ENCODE data around the gene GRB10.

DNA sequence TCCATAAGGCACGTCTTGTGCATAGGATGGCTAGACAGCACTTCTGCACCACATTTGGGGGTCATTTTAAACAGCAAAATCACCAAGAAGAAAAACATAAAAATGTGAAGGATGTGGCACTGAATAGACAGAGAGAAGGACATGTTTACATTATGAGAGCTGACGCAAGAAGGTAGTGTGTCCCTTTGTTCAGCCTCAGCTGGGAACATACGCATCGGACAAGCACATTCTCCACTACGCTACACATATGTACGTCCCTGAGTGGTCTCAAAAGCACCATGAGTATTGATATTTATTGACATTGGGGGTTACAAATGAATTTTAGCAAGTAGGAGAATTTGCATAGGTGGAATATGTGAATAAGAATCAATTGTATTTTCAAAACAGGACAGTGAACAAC lies 237.7 kb downstream of the GRB10 start:
- TF ChIP-seq, protein P1, sequence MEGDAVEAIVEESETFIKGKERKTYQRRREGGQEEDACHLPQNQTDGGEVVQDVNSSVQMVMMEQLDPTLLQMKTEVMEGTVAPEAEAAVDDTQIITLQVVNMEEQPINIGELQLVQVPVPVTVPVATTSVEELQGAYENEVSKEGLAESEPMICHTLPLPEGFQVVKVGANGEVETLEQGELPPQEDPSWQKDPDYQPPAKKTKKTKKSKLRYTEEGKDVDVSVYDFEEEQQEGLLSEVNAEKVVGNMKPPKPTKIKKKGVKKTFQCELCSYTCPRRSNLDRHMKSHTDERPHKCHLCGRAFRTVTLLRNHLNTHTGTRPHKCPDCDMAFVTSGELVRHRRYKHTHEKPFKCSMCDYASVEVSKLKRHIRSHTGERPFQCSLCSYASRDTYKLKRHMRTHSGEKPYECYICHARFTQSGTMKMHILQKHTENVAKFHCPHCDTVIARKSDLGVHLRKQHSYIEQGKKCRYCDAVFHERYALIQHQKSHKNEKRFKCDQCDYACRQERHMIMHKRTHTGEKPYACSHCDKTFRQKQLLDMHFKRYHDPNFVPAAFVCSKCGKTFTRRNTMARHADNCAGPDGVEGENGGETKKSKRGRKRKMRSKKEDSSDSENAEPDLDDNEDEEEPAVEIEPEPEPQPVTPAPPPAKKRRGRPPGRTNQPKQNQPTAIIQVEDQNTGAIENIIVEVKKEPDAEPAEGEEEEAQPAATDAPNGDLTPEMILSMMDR (IDR thresholded peaks at IDR 0.05) = no peak
- TF ChIP-seq POLR2A (IDR thresholded peaks at IDR 0.05) = no peak

Measured in testis (tissue), 2 donors.